Muscle layer of colon (tissue), 2 donors: Measurements from ENCODE around the gene BCL2L15.

Experiments used
- H3K27ac ChIP-seq: one replicate; pipeline ENCODE4 v1.7.0; 2013; ENCODE audit warnings: low read depth, mild to moderate bottlenecking, low read length, moderate library complexity
- H3K27me3 ChIP-seq, 2 donors: one replicate each; pipeline ENCODE4 v1.7.0; 2013; ENCODE audit warnings: low read length in 2 of 2, mild to moderate bottlenecking in 2 of 2; ENCODE audit not compliant: insufficient read depth in 2 of 2, control insufficient read depth in 1 of 2
- H3K36me3 ChIP-seq: one replicate; pipeline ENCODE4 v1.7.0; 2013; ENCODE audit warnings: mild to moderate bottlenecking, low read length; ENCODE audit not compliant: insufficient read depth
- H3K4me1 ChIP-seq: one replicate; pipeline ENCODE4 v1.7.0; 2013; ENCODE audit warnings: mild to moderate bottlenecking, low read length; ENCODE audit not compliant: insufficient read depth
- H3K4me3 ChIP-seq, 2 donors: one replicate each; pipeline ENCODE4 v1.7.0; 2013; ENCODE audit warnings: low read length in 2 of 2, low read depth in 1 of 2, mild to moderate bottlenecking in 1 of 2, moderate library complexity in 1 of 2
- H3K9ac ChIP-seq: one replicate; pipeline ENCODE4 v1.7.0; 2013; ENCODE audit warnings: low read length
- H3K9me3 ChIP-seq: one replicate; pipeline ENCODE4 v1.7.0; 2013; ENCODE audit warnings: mild to moderate bottlenecking, low read length
- donor health status: abdominal sarcoma.
- donor health status: Adenocarcinoma of cecum.

The BCL2L15 gene

DNA sequence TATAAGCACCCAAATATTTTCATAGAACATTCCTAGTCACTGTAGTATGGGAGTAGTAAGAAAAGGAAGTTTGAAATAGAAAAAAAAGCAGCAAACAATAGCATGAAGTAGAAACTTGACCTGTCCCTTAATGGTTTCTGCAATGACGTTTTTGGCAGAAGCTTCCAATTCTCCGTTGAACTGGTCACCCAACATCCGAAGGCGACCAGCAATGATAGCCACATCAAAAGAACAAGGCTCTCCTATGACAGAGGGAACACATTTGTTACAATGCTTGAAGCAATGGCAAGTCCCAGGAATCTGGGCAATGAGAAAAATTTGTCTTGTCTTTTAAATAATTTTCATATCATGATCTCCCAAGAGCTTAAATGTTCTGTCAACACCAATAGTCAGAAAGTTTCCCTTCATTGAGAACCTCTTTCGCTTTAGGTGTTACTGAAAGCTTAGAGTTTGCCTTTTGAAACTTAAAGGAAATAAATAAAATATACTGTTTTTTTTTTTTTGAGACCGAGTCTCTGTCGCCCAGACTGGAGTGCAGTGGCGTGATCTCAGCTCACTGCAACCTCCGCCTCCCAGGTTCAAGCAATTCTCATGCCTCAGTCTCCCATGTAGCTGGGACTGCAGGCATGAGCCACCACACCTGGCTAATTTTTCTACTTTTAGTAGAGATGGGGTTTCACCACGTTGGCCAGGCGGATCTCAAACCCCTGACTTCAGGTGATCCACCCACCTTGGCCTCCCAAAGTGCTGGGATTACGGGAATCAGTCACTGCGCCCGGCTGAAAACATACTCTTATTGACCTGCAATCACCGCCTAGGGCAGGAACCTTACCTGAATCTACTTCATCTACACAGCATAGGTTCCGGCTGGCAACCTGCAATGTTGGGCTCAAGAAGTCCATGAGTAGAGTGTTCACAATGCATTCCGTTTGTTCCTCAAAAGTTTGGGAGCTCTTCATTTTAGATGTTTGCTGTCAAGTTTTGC is 672 bp downstream of the BCL2L15 start:
- H3K4me3 ChIP-seq: no peak overlapping the region
- H3K27ac ChIP-seq: no peak overlapping the region
- H3K9ac ChIP-seq: no peak overlapping the region

DNA sequence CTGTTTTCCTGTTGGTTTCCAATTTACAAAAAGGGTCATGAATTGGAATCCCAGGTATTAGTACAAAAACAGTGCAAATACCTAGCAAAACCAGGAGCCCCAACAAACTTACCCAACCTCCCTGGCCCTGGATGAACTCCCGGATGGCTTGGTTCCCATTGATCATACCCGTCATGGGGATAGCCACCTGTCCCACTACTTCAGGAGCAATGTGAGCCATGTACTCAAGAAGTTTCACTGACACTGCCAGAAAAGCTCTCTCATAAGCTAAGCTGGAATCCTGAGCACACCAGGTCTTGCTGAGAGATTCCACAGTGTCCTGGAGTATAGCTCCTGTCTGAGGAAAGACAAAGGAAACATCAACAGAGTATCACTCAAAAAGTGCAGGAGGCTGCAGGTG is 5.7 kb downstream of the BCL2L15 start:
- H3K4me1 ChIP-seq: no peaks in the 10 kb centered on the region
- H3K4me3 ChIP-seq: no peak overlapping the region
- H3K9me3 ChIP-seq: no peaks in the 10 kb centered on the region
- no peaks in the 10 kb centered on the region for H3K27me3 ChIP-seq
- H3K27ac ChIP-seq: no peak overlapping the region
- H3K9ac ChIP-seq: no peak overlapping the region
- no peaks in the 10 kb centered on the region for H3K36me3 ChIP-seq

More for the DNA sequence above, 672 bp downstream of the BCL2L15 start:
- no peaks in the 10 kb centered on the region for H3K27me3 ChIP-seq
- no peaks in the 10 kb centered on the region for H3K36me3 ChIP-seq
- no peaks in the 10 kb centered on the region for H3K9me3 ChIP-seq
- no peaks in the 10 kb centered on the region for H3K4me1 ChIP-seq

DNA sequence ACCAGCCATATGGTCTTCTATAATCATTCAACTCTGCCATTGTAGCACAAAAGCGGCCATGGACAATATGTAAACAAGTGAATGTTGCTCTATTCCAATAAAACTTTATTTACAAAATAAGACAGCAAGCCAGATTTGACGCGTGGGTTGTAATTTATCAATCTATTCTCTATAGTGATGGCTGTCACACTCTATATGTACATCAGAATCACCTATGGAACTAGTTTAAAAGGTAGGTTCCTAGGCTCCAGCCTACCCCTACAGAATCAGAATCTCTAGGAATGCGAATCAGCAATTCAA is 7.7 kb downstream of the BCL2L15 start:
- no peak overlapping the region for H3K4me3 ChIP-seq
- H3K9ac ChIP-seq: no peak overlapping the region
- H3K9me3 ChIP-seq: no peaks in the 10 kb centered on the region
- H3K4me1 ChIP-seq: no peaks in the 10 kb centered on the region
- no peaks in the 10 kb centered on the region for H3K36me3 ChIP-seq
- no peaks in the 10 kb centered on the region for H3K27me3 ChIP-seq
- no peak overlapping the region for H3K27ac ChIP-seq

DNA sequence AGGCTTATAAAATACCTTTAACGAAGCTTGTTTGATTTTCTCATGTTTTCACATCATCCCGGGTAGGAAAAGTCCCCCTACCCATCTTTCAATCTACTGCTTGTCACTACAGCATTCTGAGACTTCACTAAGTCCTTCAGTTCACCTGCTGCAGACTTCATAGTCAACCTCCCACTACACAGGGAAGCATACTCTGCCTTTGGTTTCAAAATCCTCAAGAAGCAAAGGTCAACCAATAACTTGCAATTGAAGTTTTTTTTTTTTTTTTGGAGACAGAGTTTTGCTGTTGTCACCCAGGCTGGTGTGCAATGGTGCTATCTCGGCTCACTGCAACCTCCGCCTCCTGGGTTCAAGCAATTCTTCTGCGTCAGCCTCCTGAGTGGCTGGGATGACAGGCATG is 11.2 kb downstream of the BCL2L15 start:
- Histone ChIP-seq H3K27me3 (no peaks in the 10 kb centered on the region), H3K36me3 (no peaks in the 10 kb centered on the region), H3K4me1 (no peaks in the 10 kb centered on the region), H3K27ac (no peak overlapping the region), H3K9ac (no peak overlapping the region), H3K4me3 (no peak overlapping the region), H3K9me3 (no peaks in the 10 kb centered on the region)

DNA sequence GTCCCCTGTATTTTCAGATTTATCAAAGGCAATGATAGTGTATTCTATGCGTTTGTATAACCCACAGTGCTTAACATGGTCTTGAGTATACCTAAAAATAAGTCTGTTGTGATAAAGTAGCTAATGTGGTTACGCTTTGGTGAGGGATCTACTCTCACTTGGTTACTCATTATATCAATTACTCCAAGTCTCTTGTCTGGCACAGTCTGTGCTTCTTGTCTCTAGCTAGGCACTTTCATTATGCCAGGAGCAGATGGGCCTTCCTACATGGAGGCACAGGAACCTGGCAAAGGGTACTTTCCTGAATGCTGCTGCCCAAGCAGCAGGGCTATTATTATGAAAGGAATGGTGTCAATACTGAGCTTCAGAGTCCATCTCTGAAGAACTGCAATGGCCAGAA is 11.7 kb downstream of the BCL2L15 start:
- no peak overlapping the region for H3K4me3 ChIP-seq
- H3K4me1 ChIP-seq: no peaks in the 10 kb centered on the region
- H3K9ac ChIP-seq: no peak overlapping the region
- no peak overlapping the region for H3K27ac ChIP-seq
- no peaks in the 10 kb centered on the region for H3K36me3 ChIP-seq
- H3K27me3 ChIP-seq: no peaks in the 10 kb centered on the region
- H3K9me3 ChIP-seq: no peaks in the 10 kb centered on the region

DNA sequence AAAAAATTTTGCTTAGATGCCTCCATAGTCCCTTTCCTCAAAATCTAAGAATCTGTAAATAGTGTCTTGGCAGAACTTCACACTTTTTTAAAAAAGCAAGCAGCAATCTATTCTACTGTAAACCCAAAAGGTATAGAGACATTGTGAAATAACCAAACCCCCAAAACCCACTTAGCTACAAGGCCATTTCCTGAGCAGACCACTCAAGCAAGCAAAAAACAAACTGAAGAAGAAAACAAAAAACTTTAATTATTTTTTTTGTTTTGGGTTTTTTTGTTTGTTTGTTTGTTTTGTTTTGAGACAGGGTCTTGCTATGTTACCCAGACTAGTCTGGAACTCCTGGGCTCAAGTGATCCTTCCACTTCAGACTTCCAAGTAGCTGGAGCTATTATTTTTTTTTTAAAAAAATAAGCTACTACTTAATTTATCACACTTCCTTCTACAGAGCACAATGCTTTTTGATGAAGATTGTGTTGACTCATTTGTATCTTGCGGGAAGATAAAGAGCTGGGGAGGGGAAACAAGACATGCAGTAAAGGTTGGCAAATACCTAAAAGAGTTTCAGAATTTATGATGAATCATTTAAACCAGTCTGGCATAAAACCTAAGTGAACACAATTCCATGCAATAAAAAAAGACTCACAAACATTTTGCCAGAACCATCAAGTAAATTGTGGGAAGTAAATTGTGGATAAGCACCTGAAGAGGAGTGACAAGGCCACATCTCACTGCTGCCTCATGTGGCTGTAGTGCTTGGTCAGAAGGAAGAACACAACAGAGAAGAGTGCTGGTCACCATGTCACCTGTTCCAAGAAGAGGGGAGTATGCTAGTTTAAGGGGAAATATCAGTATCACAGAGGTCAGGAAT is 13.1 kb downstream of the BCL2L15 start:
- Histone ChIP-seq H3K27me3 (no peaks in the 10 kb centered on the region), H3K27ac (no peak overlapping the region), H3K4me3 (no peak overlapping the region), H3K4me1 (no peaks in the 10 kb centered on the region), H3K9ac (no peak overlapping the region), H3K9me3 (no peaks in the 10 kb centered on the region), H3K36me3 (no peaks in the 10 kb centered on the region)

DNA sequence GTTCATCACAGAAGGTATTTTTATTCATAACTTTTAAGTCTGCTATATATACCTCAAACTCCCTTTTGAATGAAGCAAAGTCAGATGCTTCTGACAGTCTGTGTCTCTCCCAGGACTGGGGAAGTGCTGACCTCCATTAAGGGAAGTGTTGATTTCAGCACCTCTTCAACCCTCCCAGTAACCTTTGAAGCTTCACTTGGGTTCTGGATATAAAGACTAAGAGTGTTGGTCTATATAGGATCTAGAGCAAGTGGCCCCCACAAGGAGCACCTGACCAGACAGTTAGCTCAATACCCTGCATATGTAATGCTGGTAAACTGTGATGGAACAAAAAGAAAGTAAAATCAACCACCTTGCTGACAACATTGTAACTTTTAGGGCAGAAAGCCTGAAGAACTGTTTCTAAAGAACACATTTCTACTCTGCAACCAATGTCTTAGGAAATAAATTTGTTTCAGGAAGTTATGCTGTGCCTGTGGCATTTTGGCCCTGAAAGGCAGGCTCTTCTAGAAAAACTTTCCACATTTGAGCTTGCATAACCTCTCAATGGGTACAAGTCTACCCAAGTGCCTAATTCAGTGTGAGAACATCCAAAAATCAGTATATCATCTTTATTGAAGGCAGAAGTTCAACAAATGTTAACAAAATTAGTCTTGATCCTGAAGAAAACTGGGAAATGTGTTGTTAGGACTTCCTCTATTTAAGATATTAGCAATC is 15.0 kb downstream of the BCL2L15 start:
- Histone ChIP-seq H3K27ac (no peak overlapping the region), H3K4me3 (no peak overlapping the region), H3K4me1 (no peaks in the 10 kb centered on the region), H3K9me3 (no peaks in the 10 kb centered on the region), H3K27me3 (no peaks in the 10 kb centered on the region), H3K9ac (no peak overlapping the region), H3K36me3 (no peaks in the 10 kb centered on the region)

DNA sequence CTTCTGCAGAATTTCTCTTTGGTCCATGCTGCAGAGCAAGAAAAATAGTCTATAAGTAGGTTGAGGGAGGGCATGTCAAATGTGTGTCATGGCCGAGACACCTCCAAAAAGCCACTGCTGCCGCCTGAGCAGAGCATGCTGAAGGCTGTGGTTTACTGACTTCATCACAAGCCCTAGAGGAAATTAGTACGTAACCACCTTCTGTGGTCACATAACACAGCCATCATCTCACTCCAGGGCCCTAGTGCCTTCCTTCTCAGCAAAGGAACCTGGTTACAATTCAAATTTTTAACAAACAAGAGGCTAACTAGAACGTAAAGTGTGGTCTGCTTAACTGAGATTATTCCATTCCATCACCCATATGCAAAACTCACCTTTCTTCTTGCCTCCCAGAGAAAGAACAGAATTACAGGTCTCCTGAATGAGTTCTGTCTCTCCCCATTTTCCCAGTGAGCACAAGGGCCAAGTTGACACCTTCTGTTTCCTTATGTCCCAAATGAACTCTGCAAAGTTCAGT is 15.7 kb downstream of the BCL2L15 start, which contains the start of gene PTPN22:
Gene PTPN22 (minus strand): TSS at position 116 of the 517 bp plus-strand sequence.
- no peak within 1 kb of the TSS for H3K9ac ChIP-seq
- H3K4me1 ChIP-seq: no peaks in the 10 kb centered on the region
- no peaks in the 10 kb centered on the region for H3K9me3 ChIP-seq
- no peak within 1 kb of the TSS for H3K4me3 ChIP-seq
- no peaks in the 10 kb centered on the region for H3K36me3 ChIP-seq
- no peak within 1 kb of the TSS for H3K27ac ChIP-seq
- H3K27me3 ChIP-seq: no peaks in the 10 kb centered on the region

DNA sequence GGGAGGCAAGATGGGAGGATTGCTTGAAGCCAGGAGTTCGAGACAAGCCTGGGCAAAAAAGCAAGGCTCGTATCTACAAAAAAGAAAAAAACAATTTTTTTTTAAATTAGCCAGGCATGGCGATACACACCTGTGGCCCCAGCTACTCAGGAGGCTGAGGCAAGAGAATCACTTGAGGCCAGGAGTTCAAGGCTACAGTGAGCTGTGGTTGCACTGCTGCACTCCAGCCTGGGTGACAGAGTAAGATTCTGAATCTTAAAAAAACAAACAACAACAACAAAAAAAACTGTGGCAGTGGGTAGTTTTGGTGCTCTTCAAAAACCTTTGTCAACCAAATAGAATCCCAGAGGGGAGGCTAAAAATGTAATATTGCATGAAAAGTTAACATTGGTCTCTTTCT is 16.6 kb downstream of the BCL2L15 start:
- H3K4me3 ChIP-seq: no peak overlapping the region
- H3K4me1 ChIP-seq: no peaks in the 10 kb centered on the region
- H3K27me3 ChIP-seq: no peaks in the 10 kb centered on the region
- H3K27ac ChIP-seq: no peak overlapping the region
- no peaks in the 10 kb centered on the region for H3K9me3 ChIP-seq
- no peaks in the 10 kb centered on the region for H3K36me3 ChIP-seq
- no peak overlapping the region for H3K9ac ChIP-seq

DNA sequence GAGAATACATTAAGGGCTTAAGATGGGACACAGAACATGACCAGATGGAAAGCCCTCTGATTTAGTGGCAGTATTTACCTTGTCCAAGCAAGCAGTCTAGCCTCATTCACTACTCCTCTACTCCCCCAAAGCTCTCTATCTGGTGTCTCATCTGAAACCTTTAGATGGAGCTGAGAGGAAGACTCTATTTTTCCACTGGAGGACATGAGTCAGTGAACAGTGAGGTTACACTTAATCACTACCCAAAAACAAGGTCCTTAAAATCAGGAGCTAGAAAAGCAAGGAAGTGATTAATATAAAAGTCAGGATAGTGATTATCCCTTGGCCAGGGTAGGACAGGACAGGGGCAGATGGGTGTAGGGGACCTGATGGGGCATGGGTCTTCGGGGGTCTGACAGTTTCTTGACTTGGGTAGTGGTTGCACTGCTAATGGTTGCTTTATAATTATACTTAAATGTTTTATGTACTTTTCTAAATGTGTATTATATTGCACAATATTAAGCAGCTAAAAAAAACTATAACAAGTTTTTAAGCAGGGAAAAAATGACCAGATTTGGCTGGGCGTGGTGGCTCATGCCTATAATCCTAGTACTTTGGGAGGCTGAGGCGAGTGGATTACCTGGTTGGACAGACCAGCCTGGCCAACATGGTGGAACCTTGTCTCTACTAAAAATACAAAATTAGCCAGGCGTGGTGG is 18.8 kb downstream of the BCL2L15 start:
- H3K27me3 ChIP-seq: no peaks in the 10 kb centered on the region
- no peaks in the 10 kb centered on the region for H3K4me1 ChIP-seq
- no peaks in the 10 kb centered on the region for H3K9me3 ChIP-seq
- no peak overlapping the region for H3K4me3 ChIP-seq
- no peak overlapping the region for H3K9ac ChIP-seq
- no peaks in the 10 kb centered on the region for H3K36me3 ChIP-seq
- H3K27ac ChIP-seq: no peak overlapping the region
